H9 (cell line): ENCODE measurements around the gene CFAP99. TPM values are rescaled to one million over a fixed set of nuclear protein-coding genes. Genes with fewer than 3 reads are reported as not detected.

ENCODE experiments used
- DNase-seq: peaks from one replicate; pipeline ENCODE4 v3.0.0-alpha.2; 2017
- H2AFZ ChIP-seq: one replicate; pipeline ENCODE4 v1.6.1; 2013; ENCODE audit warnings: mild to moderate bottlenecking, low read length, control low read depth, moderate library complexity
- H2AK5ac ChIP-seq: 2 replicates; pipeline ENCODE4 v1.6.1; 2013; ENCODE audit warnings: low read length, control low read depth, mixed read lengths; ENCODE audit not compliant: insufficient read length
- H2BK120ac ChIP-seq: one replicate; pipeline ENCODE4 v1.6.1; 2013; ENCODE audit warnings: low read depth, mild to moderate bottlenecking, low read length, control low read depth, inconsistent platforms; ENCODE audit not compliant: poor library complexity, severe bottlenecking
- H2BK12ac ChIP-seq: 2 replicates; pipeline ENCODE4 v1.6.1; 2013; ENCODE audit warnings: low read length, control low read depth, mixed read lengths, low read depth; ENCODE audit not compliant: insufficient read length
- H2BK15ac ChIP-seq: 2 replicates; pipeline ENCODE4 v1.6.1; 2013; ENCODE audit warnings: low read depth, low read length, control low read depth
- H2BK20ac ChIP-seq: one replicate; pipeline ENCODE4 v1.6.1; 2013; ENCODE audit warnings: low read depth, mild to moderate bottlenecking, low read length, control low read depth, inconsistent platforms; ENCODE audit not compliant: poor library complexity, severe bottlenecking
- H2BK5ac ChIP-seq: 2 replicates; pipeline ENCODE4 v1.6.1; 2013; ENCODE audit warnings: low read length, control low read depth, mixed read lengths; ENCODE audit not compliant: insufficient read length
- H3K14ac ChIP-seq: 2 replicates; pipeline ENCODE4 v1.6.1; 2013; ENCODE audit warnings: low read length, control low read depth; ENCODE audit not compliant: insufficient read depth
- H3K18ac ChIP-seq: 2 replicates; pipeline ENCODE4 v1.6.1; 2013; ENCODE audit warnings: low read depth, mild to moderate bottlenecking, mixed read lengths, low read length, control low read depth; ENCODE audit not compliant: insufficient read length
- H3K23ac ChIP-seq: 2 replicates; pipeline ENCODE4 v1.6.1; 2013; ENCODE audit warnings: low read length, control low read depth, mixed read lengths, low read depth; ENCODE audit not compliant: insufficient read length
- H3K23me2 ChIP-seq: 2 replicates; pipeline ENCODE4 v1.6.1; 2013; ENCODE audit warnings: low read depth, mild to moderate bottlenecking, mixed read lengths, low read length, control low read depth; ENCODE audit not compliant: insufficient read length, poor library complexity, severe bottlenecking
- H3K27ac ChIP-seq: 2 replicates; pipeline ENCODE4 v1.5.1; 2013; ENCODE audit warnings: low read length, control low read depth, mixed read lengths, low read depth; ENCODE audit not compliant: insufficient read length
- H3K27me3 ChIP-seq: 2 replicates; pipeline ENCODE4 v1.6.1; 2013; ENCODE audit warnings: low read length, control low read depth, inconsistent platforms; ENCODE audit not compliant: insufficient read depth
- H3K4ac ChIP-seq: 2 replicates; pipeline ENCODE4 v1.6.1; 2013; ENCODE audit warnings: low read depth, mild to moderate bottlenecking, control low read depth, inconsistent platforms, low read length, moderate library complexity
- H3K4me1 ChIP-seq: 2 replicates; pipeline ENCODE4 v1.6.1; 2013; ENCODE audit warnings: low read length, control low read depth, inconsistent platforms; ENCODE audit not compliant: insufficient read depth
- H3K4me2 ChIP-seq: 2 replicates; pipeline ENCODE4 v1.6.1; 2013; ENCODE audit warnings: low read length, control low read depth, mixed read lengths; ENCODE audit not compliant: insufficient read length, insufficient read depth
- H3K56ac ChIP-seq: 2 replicates; pipeline ENCODE4 v1.6.1; 2013; ENCODE audit warnings: low read depth, mild to moderate bottlenecking, mixed read lengths, low read length, control low read depth; ENCODE audit not compliant: insufficient read length
- H3K79me1 ChIP-seq: 2 replicates; pipeline ENCODE4 v1.6.1; 2013; ENCODE audit warnings: low read depth, mild to moderate bottlenecking, moderate library complexity, low read length, control low read depth, inconsistent platforms; ENCODE audit not compliant: insufficient read depth, poor library complexity, severe bottlenecking
- H3K79me2 ChIP-seq: 2 replicates; pipeline ENCODE4 v1.6.1; 2013; ENCODE audit warnings: low read length, control low read depth, inconsistent platforms; ENCODE audit not compliant: insufficient read depth
- H3K9ac ChIP-seq: 2 replicates; pipeline ENCODE4 v1.6.1; 2013; ENCODE audit warnings: low read length, control low read depth, mixed read lengths; ENCODE audit not compliant: insufficient read length; ENCODE audit errors: extremely low read depth
- H3K9me3 ChIP-seq: one replicate; pipeline ENCODE4 v1.6.1; 2013; ENCODE audit warnings: low read depth, low read length, inconsistent platforms; ENCODE audit not compliant: control insufficient read depth
- H3T11ph ChIP-seq: one replicate; pipeline ENCODE4 v1.6.1; 2013; ENCODE audit warnings: mild to moderate bottlenecking, low read length, control low read depth, inconsistent platforms
- H4K20me1 ChIP-seq: one replicate; pipeline ENCODE4 v1.6.1; 2013; ENCODE audit not compliant: control insufficient read depth, insufficient read length, insufficient read depth
- H4K5ac ChIP-seq: 2 replicates; pipeline ENCODE4 v1.6.1; 2013; ENCODE audit warnings: low read depth, mild to moderate bottlenecking, mixed read lengths, low read length, control low read depth; ENCODE audit not compliant: insufficient read length
- H4K8ac ChIP-seq: replicated peaks from 2 replicates; pipeline ENCODE4 v1.6.1; 2013; ENCODE audit warnings: low read length, control low read depth, mixed read lengths, low read depth; ENCODE audit not compliant: insufficient read length
- H4K91ac ChIP-seq: 2 replicates; pipeline ENCODE4 v1.6.1; 2013; ENCODE audit warnings: low read depth, mild to moderate bottlenecking, moderate library complexity, mixed read lengths, low read length, control low read depth; ENCODE audit not compliant: insufficient read length
- H3K27ac Mint-ChIP-seq, 3 experiments: 2 replicates in 2 of 3; 3 replicates in 1 of 3; pipeline ENCODE4 v1.8.0; 2020 to 2021; ENCODE audit warnings: mixed read lengths in 3 of 3, mild to moderate bottlenecking in 1 of 3, moderate library complexity in 1 of 3
- H3K27me3 Mint-ChIP-seq: 2 replicates; pipeline ENCODE4 v1.8.0; 2021; ENCODE audit warnings: low read depth, mild to moderate bottlenecking, moderate library complexity, mixed read lengths
- H3K36me3 Mint-ChIP-seq, 3 experiments: 2 replicates in 2 of 3; 3 replicates in 1 of 3; pipeline ENCODE4 v1.8.0; 2020 to 2021; ENCODE audit warnings: low read depth in 3 of 3, mixed read lengths in 3 of 3; ENCODE audit not compliant: insufficient read depth in 1 of 3
- H3K4me1 Mint-ChIP-seq, 2 experiments: 2 replicates each; pipeline ENCODE4 v1.8.0; 2020; ENCODE audit warnings: mixed read lengths in 2 of 2
- H3K4me3 Mint-ChIP-seq, 2 experiments: 2 replicates in 1 of 2; 3 replicates in 1 of 2; pipeline ENCODE4 v1.8.0; 2020 to 2021; ENCODE audit warnings: mild to moderate bottlenecking in 2 of 2, mixed read lengths in 2 of 2, moderate library complexity in 1 of 2
- H3K9me3 Mint-ChIP-seq, 2 experiments: 2 replicates in 1 of 2; 3 replicates in 1 of 2; pipeline ENCODE4 v1.8.0; 2020; ENCODE audit warnings: mild to moderate bottlenecking in 2 of 2, mixed read lengths in 2 of 2, moderate library complexity in 1 of 2
- CTCF ChIP-seq: fragments of 200-600 bp; sonication (generic); conservative IDR thresholded peaks from 3 replicates; pipeline ENCODE4 v1.8.0; 2021; ENCODE audit warnings: antibody characterized with exemption, mild to moderate bottlenecking
- WGBS: extraction: QIAGEN DNeasy Blood & Tissue Kit; methylation state at CpG from one replicate; pipeline ENCODE4 v1.1.7; 2013; ENCODE audit warnings: missing lambda C conversion rate, low lambda C conversion rate, mixed read lengths; ENCODE audit not compliant: insufficient read length; ENCODE audit errors: extremely low coverage; 5-methylcytosine and 5-hydroxymethylcytosine counted together
- total RNA-seq: library from RNA; stranded (reverse); gene quantifications from 2 replicates; pipeline ENCODE4 v1.2.1, GENCODE V29; 2021

The CFAP99 gene
- total RNA-seq, 1 experiment from 2014 or later, result 0.35 TPM

GRCh38 chr4:2421928-2422327 is 3.2 kb downstream of the CFAP99 start:
- H4K5ac ChIP-seq, result no peak overlapping the region
- H3K56ac ChIP-seq, result no peak overlapping the region
- H3K79me2 ChIP-seq, result no peaks in the 10 kb centered on the region

More at GRCh38 chr4:2421928-2422327, 3.2 kb downstream of the CFAP99 start:
- Histone ChIP-seq H3K27ac (no peak overlapping the region), H3K4me2 (no peak overlapping the region), H3T11ph (no peak overlapping the region), H2BK15ac (no peak overlapping the region), H3K79me1 (no peaks in the 10 kb centered on the region), H3K4me1 (no peaks in the 10 kb centered on the region; the same call in 1 of the 2 replicates), H2AK5ac (no peak overlapping the region), H3K18ac (no peak overlapping the region), H3K27me3 (peaks cover 22% of the 10 kb centered on the region; the same call in 1 of the 2 replicates), H4K20me1 (no peaks in the 10 kb centered on the region), H2BK120ac (no peak overlapping the region), H3K4ac (no peak overlapping the region), H3K9me3 (no peaks in the 10 kb centered on the region), H3K23me2 (peaks cover 12% of the 10 kb centered on the region), H2AFZ (no peak overlapping the region), H3K23ac (no peak overlapping the region), H2BK12ac (no peak overlapping the region), H3K14ac (no peak overlapping the region), H4K91ac (no peak overlapping the region), H4K8ac (no peak overlapping the region), H3K9ac (no peak overlapping the region), H2BK5ac (no peak overlapping the region), H2BK20ac (no peak overlapping the region)
- Mint-ChIP-seq H3K9me3 (no peaks in the 10 kb centered on the region; a peak in 4 of 5 replicates), H3K27ac (no peak overlapping the region), H3K36me3 (no peaks in the 10 kb centered on the region), H3K4me1 (peaks cover 26 to 30% of the 10 kb centered on the region in 2 experiments), H3K27me3 (peaks cover 53% of the 10 kb centered on the region), H3K4me3 (no peak overlapping the region)
- TF ChIP-seq CTCF, result no peak
- no CpG with 5 or more reads among the region's 6 CpGs for WGBS
- no peak for DNase-seq
